ENCODE data around the gene PRC1. TPM values are rescaled to one million over a fixed set of nuclear protein-coding genes. Genes with fewer than 3 reads are reported as not detected.
A peak's percentile ranks its signal among the peaks of the same experiment; 100 is the strongest.

The PRC1 gene
- total RNA-seq, 1 donor from 2014 or later, result 11.8 TPM

DNA sequence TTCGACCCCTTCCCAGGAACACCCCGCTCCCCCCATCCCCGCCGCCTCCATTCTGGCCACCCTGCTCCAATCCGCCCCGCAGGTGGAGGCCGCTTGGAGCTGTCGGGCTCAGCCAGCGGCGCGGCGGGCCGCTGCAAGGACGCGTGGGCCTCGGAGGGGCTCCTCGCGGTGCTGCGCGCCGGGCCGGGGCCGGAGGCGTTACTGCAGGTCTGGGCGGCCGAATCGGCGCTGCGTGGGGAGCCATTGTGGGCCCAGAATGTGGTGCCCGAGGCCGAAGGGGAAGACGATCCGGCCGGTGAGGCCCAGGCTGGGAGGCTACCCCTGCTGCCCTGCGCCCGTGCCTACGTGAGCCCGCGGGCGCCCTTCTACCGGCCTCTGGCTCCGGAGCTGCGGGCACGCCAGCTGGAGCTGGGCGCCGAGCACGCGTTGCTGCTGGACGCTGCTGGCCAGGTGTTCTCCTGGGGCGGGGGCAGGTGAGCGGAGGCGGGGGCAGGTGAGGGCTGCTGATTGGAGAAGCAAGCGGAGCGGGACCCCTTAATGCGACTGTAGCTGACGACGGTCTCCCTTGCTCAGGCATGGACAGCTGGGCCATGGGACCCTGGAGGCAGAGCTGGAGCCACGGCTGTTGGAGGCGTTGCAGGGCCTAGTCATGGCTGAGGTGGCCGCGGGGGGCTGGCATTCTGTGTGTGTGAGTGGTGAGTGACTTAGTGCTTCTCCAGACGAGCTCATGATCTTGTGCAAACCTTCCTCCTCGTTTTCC is 37.1 kb downstream of the PRC1 start:
- Histone ChIP-seq H3K9me3 (ENCODE audit: insufficient read depth, low read depth, low read length) (no peaks in the 10 kb centered on the region), H3K36me3 (ENCODE audit: insufficient read depth, low read length) (peaks cover 11% of the 10 kb centered on the region), H3K27ac (ENCODE audit: low read depth, low read length) (no peak overlapping the region)

DNA sequence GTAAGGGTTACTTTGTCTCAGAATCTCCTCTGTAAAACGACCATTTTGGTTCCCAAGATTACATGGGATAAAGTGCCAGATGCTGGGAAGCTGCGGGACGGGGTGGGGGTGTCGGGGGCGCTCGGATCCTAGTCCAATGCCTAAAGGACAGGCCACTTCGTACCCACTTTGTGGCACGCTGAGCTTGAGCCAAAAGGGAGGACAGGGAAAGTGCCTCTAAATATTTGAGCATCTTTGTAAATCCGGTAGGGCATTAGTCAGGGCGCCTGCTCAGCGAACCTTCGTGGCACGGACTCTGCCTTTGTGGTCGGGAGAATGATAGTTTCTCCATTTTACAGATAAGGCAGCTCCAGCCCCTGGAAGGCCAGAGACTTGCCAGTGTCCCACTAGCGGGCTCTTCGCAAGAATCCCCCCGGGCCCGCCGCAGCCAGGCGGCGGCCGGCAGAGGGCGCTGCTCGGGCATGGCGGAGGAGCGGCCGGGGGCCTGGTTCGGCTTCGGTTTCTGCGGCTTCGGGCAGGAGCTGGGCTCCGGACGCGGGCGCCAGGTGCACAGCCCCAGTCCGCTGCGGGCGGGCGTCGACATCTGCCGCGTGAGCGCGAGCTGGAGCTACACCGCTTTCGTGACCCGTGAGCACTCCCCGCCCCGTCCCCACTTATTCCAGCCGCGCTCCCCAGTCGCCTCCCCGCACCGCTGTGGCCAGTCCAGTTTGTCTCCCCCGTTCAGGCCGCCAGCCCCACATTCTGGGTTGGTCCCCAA is 37.9 kb downstream of the PRC1 start:
- H3K4me3 Mint-ChIP-seq (ENCODE audit: unreplicated experiment), result peak overlapping the region; percentile 76
- no peaks in the 10 kb centered on the region for H3K27me3 ChIP-seq (ENCODE audit: insufficient read depth, low read length)
- no peak overlapping the region for H3K27ac Mint-ChIP-seq (ENCODE audit: unreplicated experiment)
- peak overlapping the region; percentile 96 for H3K4me2 ChIP-seq (ENCODE audit: low read length)
- peak overlapping the region; percentile 33 for H3K27ac ChIP-seq (ENCODE audit: low read depth, low read length)
- no peaks in the 10 kb centered on the region for H3K27me3 Mint-ChIP-seq (ENCODE audit: low read depth, unreplicated experiment)
- H2AFZ ChIP-seq (ENCODE audit: low read depth, low read length), result peak overlapping the region; percentile 79
- no peaks in the 10 kb centered on the region for H3K9me3 ChIP-seq (ENCODE audit: insufficient read depth, low read depth, low read length)
- no peaks in the 10 kb centered on the region for H3K9me3 Mint-ChIP-seq (ENCODE audit: unreplicated experiment)
- no peaks in the 10 kb centered on the region for H3K4me1 Mint-ChIP-seq (ENCODE audit: low read depth, unreplicated experiment)
- DNase-seq (ENCODE audit: low read depth), result peak; percentile 44
- no peak for FAIRE-seq
- peaks cover 17% of the 10 kb centered on the region for H3K36me3 Mint-ChIP-seq (ENCODE audit: low read depth, unreplicated experiment)
- H3K36me3 ChIP-seq (ENCODE audit: insufficient read depth, low read length), result peaks cover 15% of the 10 kb centered on the region
- H3K4me1 ChIP-seq (ENCODE audit: insufficient read depth, low read length), result peaks cover 26% of the 10 kb centered on the region
- peaks cover 5% of the 10 kb centered on the region for H4K20me1 ChIP-seq (ENCODE audit: insufficient read depth, low read length)
- peaks cover 3% of the 10 kb centered on the region for H3K79me2 ChIP-seq (ENCODE audit: insufficient read depth, low read length)
- H3K4me3 ChIP-seq (ENCODE audit: insufficient read depth, low read depth, low read length), result peak overlapping the region; percentile 65
- TF ChIP-seq, protein P1, sequence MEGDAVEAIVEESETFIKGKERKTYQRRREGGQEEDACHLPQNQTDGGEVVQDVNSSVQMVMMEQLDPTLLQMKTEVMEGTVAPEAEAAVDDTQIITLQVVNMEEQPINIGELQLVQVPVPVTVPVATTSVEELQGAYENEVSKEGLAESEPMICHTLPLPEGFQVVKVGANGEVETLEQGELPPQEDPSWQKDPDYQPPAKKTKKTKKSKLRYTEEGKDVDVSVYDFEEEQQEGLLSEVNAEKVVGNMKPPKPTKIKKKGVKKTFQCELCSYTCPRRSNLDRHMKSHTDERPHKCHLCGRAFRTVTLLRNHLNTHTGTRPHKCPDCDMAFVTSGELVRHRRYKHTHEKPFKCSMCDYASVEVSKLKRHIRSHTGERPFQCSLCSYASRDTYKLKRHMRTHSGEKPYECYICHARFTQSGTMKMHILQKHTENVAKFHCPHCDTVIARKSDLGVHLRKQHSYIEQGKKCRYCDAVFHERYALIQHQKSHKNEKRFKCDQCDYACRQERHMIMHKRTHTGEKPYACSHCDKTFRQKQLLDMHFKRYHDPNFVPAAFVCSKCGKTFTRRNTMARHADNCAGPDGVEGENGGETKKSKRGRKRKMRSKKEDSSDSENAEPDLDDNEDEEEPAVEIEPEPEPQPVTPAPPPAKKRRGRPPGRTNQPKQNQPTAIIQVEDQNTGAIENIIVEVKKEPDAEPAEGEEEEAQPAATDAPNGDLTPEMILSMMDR (IDR thresholded peaks at IDR 0.05; ENCODE audit: insufficient read depth, low read depth, low read length), result peak; percentile 76
- no peak for TF ChIP-seq EZH2 (IDR thresholded peaks at IDR 0.05; ENCODE audit: insufficient read depth, low read length)
- peak overlapping the region; percentile 74 for H3K9ac ChIP-seq (ENCODE audit: low read length)

More for the DNA sequence above, 37.1 kb downstream of the PRC1 start:
- no peaks in the 10 kb centered on the region for H3K27me3 Mint-ChIP-seq (ENCODE audit: low read depth, unreplicated experiment)
- Histone ChIP-seq H3K4me1 (ENCODE audit: insufficient read depth, low read length) (peaks cover 26% of the 10 kb centered on the region), H3K4me3 (ENCODE audit: insufficient read depth, low read depth, low read length) (peak overlapping the region; percentile 65), H4K20me1 (ENCODE audit: insufficient read depth, low read length) (peaks cover 5% of the 10 kb centered on the region), H3K9ac (ENCODE audit: low read length) (peak overlapping the region; percentile 74), H3K79me2 (ENCODE audit: insufficient read depth, low read length) (peaks cover 3% of the 10 kb centered on the region), H3K4me2 (ENCODE audit: low read length) (peak overlapping the region; percentile 96), H2AFZ (ENCODE audit: low read depth, low read length) (peak overlapping the region; percentile 79), H3K27me3 (ENCODE audit: insufficient read depth, low read length) (no peaks in the 10 kb centered on the region)
- H3K4me1 Mint-ChIP-seq (ENCODE audit: low read depth, unreplicated experiment), result no peaks in the 10 kb centered on the region
- H3K27ac Mint-ChIP-seq (ENCODE audit: unreplicated experiment), result peak overlapping the region; percentile 9
- H3K9me3 Mint-ChIP-seq (ENCODE audit: unreplicated experiment), result no peaks in the 10 kb centered on the region
- no peak for TF ChIP-seq EZH2 (IDR thresholded peaks at IDR 0.05; ENCODE audit: insufficient read depth, low read length)
- TF ChIP-seq, protein P1 (IDR thresholded peaks at IDR 0.05; ENCODE audit: insufficient read depth, low read depth, low read length), result no peak
- H3K36me3 Mint-ChIP-seq (ENCODE audit: low read depth, unreplicated experiment), result peaks cover 14% of the 10 kb centered on the region
- peak overlapping the region; percentile 79 for H3K4me3 Mint-ChIP-seq (ENCODE audit: unreplicated experiment)
- DNase-seq (ENCODE audit: low read depth) (peak; percentile 25), FAIRE-seq (no peak)

Data from astrocyte (in vitro differentiated cells and primary cell).